Ovary (tissue), 3 donors: ENCODE measurements around the gene CHGA.

Experiments
- CTCF ChIP-seq, 3 donors: fragments of 450-650 bp in 2 of 3; fragments of 200-600 bp in 1 of 3; IDR thresholded peaks; one replicate each; pipeline versions ENCODE4 v1.5.1 to v1.8.0; 2016 to 2022; ENCODE audit warnings: antibody characterized with exemption in 3 of 3, mild to moderate bottlenecking in 1 of 3
- EP300 ChIP-seq: sonication (generic); formaldehyde crosslinking; IDR thresholded peaks from one replicate; pipeline ENCODE4 v1.6.1; 2017; ENCODE audit warnings: antibody characterized with exemption
- POLR2A ChIP-seq: fragments of 450-650 bp; IDR thresholded peaks from one replicate; pipeline ENCODE4 v1.6.1; 2017; ENCODE audit warnings: antibody characterized with exemption, mild to moderate bottlenecking, moderate library complexity
- donor health status: DM: no; HTN: no; CAD: no.

- TF ChIP-seq POLR2A: no peak
- no peak for TF ChIP-seq CTCF (IDR thresholded peaks at IDR 0.05)
- no peak for TF ChIP-seq EP300
These were observed 2.9 kb upstream of the CHGA start for GRCh38 chr14:92920001-92920400.
